ENCODE data around the gene FEM1B.

Gene FEM1B

DNA sequence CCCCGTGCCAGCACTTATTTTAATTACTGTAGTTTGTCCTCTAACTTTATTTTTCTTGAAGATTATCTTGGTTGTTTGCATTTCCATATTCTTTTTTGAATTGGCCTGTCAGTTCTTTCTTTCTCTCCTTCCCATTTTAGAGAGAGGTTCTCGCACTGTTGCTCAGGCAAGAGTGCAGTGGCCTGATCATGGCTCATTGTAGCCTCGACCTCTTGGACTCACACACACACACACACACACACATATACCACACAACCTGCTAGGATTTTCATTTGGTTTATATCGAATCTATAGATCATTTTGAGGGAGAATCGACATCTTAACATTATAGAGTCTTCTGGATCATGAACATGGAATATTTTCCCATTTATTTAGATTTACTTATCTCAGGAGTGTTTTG is 8.7 kb downstream of the FEM1B start:
- DNase-seq: no peak

- no peak for DNase-seq
Observed at GRCh38 chr15:68289057-68289456, 11.5 kb downstream of the FEM1B start.

GRCh38 chr15:68289621-68290352 is 12.2 kb downstream of the FEM1B start:
- no peak for DNase-seq

- DNase-seq: no peak
Observed at GRCh38 chr15:68290715-68291114, 13.2 kb downstream of the FEM1B start.

DNA sequence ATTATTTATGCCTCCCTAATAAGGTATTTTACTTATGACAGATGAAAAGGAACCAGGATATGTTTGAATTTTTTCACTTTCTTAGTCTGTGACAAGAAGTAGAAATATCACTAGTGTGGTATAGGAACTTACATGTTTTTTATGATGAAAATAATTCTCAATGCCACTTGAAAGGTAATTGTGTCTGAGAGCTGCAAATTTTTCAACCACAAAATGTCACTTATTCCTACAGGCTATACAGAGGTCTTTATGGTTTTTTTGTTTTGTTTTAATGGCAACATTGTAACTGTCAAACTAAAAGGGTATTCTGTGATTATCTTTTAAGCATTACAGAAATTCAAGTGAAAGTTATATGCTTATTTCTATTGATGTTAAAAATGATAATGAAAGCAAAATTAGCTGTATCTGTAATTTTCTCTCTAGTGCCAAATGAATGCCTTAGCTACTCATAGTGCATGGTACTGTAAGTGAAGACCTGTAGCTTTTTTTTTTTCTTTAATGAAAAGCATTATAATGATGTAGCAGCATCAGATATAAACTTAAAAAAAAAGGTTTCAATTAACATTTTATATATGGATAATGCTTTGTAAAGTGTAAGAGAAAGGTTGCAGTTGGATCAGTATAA is 14.7 kb downstream of the FEM1B start:
- no peak for DNase-seq

- DNase-seq: no peak
Observed at GRCh38 chr15:68292967-68293366, 15.4 kb downstream of the FEM1B start.

GRCh38 chr15:68295014-68295805 is 17.7 kb downstream of the FEM1B start:
- no peak for DNase-seq

- DNase-seq: no peak
Observed at GRCh38 chr15:68298336-68298735, 20.8 kb downstream of the FEM1B start.

DNA sequence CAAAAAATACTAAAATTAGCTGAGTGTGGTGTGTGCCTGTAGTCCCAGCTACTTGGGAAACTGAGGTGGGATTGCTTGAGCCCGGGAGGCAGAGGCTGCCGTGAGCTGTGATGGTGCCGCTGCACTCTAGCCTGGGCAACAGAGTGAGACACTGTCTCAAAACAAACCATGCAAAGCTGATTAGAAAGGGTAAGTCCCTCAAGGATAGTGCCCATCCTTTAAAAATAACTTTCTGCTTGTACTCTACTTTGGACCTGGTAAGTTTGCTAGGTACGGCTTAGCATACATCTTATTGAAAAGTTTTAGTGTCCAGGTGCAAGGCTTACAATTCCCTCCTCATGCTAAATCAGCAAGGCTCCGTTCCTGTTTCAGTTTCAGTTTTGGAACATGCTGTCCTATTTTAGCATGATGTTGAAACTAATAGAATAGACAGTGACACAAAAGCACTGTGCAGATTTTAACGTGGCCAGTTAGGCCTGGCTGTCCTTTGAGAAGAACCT is 21.4 kb downstream of the FEM1B start:
- DNase-seq: no peak

GRCh38 chr15:68299436-68299835 is 21.9 kb downstream of the FEM1B start:
- DNase-seq: no peak

DNA sequence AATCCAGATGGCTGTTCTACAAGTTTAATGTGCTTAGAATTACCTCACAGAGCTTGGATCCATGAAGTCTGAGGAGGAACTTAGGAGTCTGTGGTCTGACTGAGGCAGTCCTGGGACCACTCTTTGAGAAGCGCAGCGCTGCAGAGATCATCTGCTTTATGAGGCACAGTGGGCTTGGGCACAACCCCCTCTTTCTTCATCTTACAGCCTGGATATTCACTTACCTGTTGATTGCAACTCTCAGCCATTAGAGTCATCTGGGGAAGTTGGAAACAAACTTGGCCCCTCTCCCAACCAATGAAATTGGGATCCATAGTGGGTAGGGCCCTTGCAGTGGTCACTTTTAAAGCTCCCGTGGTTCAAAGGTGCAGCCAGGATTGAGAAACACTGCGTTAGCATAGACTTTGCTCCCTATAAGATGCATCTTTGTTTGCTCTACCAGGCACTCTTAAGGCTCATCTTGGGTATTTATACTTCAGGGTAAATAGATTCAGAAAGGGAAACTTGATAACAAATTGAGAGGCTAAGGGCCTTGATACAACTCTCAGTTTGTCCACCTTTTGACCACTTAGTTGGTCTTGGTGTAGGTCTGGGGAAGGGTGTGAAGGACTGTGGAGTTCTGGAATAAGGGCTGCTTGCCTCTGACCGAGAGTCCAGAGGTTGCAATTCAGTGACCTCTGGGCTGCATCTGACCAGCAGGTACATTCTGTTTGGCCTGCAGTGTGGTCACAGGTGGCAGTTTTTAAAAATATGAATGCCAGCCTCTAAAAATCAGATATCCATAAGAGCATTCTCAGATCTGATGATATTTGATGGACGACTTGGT is 22.8 kb downstream of the FEM1B start:
- DNase-seq: no peak

GRCh38 chr15:68301301-68301700 is 23.8 kb downstream of the FEM1B start:
- peak; percentile 53 for DNase-seq

DNA sequence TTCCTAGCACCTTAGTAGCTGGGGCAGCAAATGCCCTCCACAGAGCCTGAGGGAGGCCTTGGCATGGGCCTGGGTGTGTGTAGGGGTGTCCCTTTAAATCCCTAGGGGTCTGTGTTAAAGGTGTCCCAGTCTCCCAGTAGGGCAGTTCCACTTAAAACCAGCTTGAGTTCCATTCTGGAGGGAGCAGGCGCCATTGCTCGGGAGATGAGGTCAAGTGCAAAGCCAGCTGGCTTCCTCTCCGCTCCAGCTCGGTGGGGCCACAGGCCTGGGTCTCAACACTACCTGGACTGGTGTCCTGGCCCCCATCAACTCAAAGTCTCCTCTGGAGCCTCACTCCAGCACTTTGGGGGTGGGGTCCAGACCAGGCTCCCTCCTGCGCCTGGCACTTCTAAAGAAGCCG is 25.2 kb downstream of the FEM1B start:
- peak; percentile 51 for DNase-seq

DNA sequence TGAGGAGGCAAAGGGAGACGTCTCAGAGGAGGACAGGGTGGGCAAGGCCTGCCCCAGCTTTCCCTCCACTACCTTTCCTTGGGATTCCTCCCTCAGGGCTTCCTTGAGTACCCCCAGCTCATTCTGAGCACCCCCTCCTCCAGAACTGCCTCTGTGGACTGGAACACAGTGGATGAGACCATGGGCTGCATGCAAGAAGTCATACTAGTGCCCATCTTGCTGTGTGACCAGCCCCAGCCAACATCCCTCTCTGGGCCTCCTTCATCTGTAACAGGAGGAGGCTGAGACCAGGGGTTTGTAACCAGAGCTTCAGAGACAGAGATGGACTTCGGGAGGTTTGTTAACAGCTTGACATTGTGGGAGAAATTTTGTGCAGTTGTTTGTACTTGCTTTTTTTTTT is 25.6 kb downstream of the FEM1B start:
- DNase-seq: no peak

GRCh38 chr15:68303560-68304436 is 26.3 kb downstream of the FEM1B start:
- peak; percentile 50 for DNase-seq

DNA sequence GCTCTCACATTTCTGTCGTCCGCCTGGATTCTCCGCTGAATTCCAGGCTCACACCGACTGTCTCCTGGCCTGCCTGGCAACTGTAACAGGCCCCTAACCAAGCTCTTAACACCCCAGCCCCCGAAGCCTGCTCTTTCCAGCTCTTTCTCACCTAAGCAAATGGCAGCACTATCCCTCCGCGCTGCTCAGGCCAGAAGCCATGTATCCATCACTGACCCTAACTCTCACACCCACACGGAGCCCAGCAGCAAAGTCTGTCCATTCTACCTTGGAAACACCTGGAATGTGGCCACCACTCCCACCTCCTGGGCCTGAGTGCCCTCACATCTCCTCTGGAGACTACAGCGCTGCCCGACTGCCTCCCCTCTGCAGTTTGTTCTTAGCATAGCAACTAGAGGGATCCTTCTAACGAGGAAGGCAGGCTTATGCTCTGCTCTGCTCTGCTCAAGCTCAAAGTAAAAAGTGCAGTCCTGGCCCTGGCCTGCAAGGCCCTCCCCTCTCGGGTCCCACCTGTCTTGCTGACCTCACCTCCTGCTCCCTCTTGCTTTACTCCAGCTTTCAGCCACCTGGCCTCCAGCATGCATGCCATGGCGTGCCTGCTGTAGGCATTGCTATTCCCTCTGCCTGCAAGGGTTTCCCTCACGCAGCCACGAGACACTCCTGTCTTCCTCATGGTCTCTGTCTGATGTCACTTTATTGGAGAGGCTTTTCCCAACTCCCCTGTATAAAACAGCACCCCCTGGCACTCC is 27.2 kb downstream of the FEM1B start:
- DNase-seq: peak; percentile 41

DNA sequence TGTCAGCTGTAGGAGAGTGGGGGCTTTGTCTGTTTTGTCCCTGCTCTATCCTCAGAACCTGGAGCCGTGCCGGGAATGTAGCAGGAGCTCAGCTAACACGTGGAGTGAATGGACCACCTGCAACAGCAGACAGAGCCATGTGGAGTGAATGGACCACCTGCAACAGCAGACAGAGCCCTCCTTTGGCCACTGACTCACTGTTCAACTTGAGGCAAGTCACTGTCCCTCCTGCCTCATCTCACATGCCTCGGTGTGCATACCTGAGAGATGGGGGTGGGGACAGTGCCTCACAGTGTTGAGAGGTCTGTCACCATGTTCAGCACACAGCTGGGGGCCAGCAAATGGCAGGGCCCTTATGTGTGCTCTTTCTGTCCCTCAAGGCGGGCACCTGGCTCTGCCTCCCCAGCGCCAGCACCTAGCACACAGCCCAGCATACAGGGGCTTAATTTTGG is 27.9 kb downstream of the FEM1B start:
- DNase-seq: no peak

DNA sequence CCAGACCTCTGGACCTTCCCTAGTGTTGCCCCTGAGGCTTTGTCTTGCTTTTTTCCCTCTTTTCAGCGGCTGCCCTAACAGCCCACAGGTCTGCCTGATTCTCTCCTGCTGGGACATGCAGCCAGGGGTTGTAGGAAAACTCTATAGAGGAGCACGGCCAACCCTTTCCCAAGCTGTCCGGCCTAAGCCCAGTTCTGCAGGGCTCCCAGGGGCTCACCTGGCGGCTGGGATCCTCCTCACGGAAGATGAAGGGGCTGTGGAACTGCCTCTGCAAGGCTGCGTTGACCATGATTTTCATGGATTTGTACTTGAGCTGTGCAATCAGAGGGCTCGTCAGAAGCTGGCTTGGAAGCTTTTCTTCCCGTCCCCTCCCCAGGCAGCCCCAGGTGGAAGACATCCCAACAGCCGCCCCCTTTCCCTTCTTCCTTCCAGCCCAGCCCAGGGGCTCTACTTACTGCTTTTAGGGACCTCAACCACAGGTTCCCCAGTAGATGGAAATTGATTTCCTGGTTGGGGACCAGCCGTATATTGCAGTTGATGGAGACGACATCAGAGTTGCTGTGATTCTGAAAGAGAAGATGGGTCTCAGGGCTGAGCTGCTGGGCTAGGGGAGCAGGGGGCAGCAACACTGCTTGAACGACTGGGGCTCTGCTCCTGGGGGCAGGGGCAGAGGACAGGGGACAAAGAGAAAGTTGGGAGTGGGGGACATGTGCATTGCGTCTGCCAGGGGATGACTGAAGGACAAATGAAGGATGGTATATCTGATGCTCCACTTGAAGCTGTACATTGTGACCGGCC is 29.8 kb downstream of the FEM1B start:
- DNase-seq: peak; percentile 56

GRCh38 chr15:68309024-68309423 is 31.5 kb downstream of the FEM1B start:
- DNase-seq: no peak

DNA sequence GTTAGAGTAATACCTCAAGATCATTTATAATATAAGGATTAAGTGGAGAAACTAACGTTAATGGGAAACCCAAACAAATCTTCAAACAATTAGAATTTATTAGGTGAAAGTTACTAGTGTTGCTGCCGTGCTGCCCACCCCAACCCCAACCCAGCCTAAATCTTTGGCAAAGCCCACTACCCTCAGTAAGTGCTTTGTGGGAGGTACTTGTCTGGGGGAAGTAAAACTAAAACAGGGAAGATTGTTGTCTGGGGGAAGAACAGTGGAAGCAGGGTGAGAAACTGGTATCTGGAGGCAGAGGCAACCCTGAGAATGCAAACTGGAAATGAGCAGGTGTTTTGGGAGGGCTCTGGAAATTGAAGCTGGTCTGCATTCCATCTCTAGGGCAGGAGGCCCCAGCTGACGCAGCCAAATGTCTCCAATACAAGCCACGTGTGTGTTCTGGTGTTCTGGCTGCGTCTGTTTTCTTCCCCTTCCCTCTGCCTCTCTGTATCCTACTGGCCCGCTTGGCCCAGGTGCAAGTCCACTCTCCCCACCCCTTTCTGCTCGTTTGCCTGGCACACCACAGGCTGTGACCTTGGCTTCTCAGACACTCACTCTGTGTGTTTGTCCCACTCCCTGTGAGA is 32.7 kb downstream of the FEM1B start:
- no peak for DNase-seq
